Measurements from ENCODE around the gene CHRNA7. TPM values are rescaled to one million over a fixed set of nuclear protein-coding genes. Genes with fewer than 3 reads are reported as not detected.
"Not testable (repeated sequence)": the region's sequence is repeated elsewhere in the genome, so short reads cannot be mapped to it uniquely, and the experiment has no call there.

CHRNA7 gene
- total RNA-seq, 1 donor from 2014 or later: 1.5 TPM

DNA sequence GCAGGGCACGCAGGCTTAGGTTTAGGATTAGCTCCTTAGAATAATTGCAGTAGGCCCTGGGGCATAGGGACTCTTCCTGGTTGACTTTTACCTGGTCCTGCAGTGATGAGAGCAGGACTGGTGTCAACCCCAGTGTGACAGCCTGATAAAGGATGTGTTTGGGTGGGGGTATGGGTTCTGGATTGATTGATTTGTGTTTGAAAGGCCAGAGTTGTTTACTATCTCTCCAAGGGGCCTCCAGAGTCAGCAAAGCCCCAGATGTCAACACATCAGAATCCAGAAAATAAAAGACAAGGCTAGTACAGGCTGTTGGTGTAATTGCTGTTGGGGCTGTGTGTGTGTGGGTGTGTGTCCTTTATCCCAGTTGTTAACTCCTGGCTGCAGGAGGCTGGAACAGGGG is 122.3 kb downstream of the CHRNA7 start:
- Mint-ChIP-seq H3K27me3 (ENCODE audit: low read depth, unreplicated experiment) (peaks cover 13% of the 10 kb centered on the region), H3K27ac (ENCODE audit: unreplicated experiment) (no peak overlapping the region), H3K36me3 (ENCODE audit: low read depth, unreplicated experiment) (no peaks in the 10 kb centered on the region), H3K9me3 (ENCODE audit: unreplicated experiment) (no peaks in the 10 kb centered on the region), H3K4me1 (ENCODE audit: low read depth, unreplicated experiment) (no peaks in the 10 kb centered on the region), H3K4me3 (ENCODE audit: unreplicated experiment) (no peak overlapping the region)
- Histone ChIP-seq H3K4me3 (ENCODE audit: insufficient read depth, low read depth, low read length) (no peak overlapping the region), H3K4me1 (ENCODE audit: insufficient read depth, low read length) (no peaks in the 10 kb centered on the region), H2AFZ (ENCODE audit: low read depth, low read length) (no peak overlapping the region), H3K27me3 (ENCODE audit: insufficient read depth, low read length) (no peaks in the 10 kb centered on the region), H3K9me3 (ENCODE audit: insufficient read depth, low read depth, low read length) (no peaks in the 10 kb centered on the region), H3K9ac (ENCODE audit: low read length) (no peak overlapping the region), H3K4me2 (ENCODE audit: low read length) (no peak overlapping the region), H3K27ac (ENCODE audit: low read depth, low read length) (no peak overlapping the region), H4K20me1 (ENCODE audit: insufficient read depth, low read length) (no peaks in the 10 kb centered on the region), H3K79me2 (ENCODE audit: insufficient read depth, low read length) (no peaks in the 10 kb centered on the region), H3K36me3 (ENCODE audit: insufficient read depth, low read length) (no peaks in the 10 kb centered on the region)
- no peak for FAIRE-seq
- TF ChIP-seq CTCF (IDR thresholded peaks at IDR 0.05; ENCODE audit: insufficient read depth, low read depth, low read length): no peak
- TF ChIP-seq EZH2 (IDR thresholded peaks at IDR 0.05; ENCODE audit: insufficient read depth, low read length): no peak
- no peak for DNase-seq (ENCODE audit: low read depth)

- not testable (repeated sequence) for H3K36me3 Mint-ChIP-seq (ENCODE audit: low read depth, unreplicated experiment); H3K4me3 ChIP-seq (ENCODE audit: insufficient read depth, low read depth, low read length); H3K9me3 Mint-ChIP-seq (ENCODE audit: unreplicated experiment); FAIRE-seq; H3K9ac ChIP-seq (ENCODE audit: low read length); H3K27ac Mint-ChIP-seq (ENCODE audit: unreplicated experiment); H2AFZ ChIP-seq (ENCODE audit: low read depth, low read length); H3K4me3 Mint-ChIP-seq (ENCODE audit: unreplicated experiment); H3K4me1 Mint-ChIP-seq (ENCODE audit: low read depth, unreplicated experiment); H3K79me2 ChIP-seq (ENCODE audit: insufficient read depth, low read length); DNase-seq (ENCODE audit: low read depth); H3K4me1 ChIP-seq (ENCODE audit: insufficient read depth, low read length); H3K4me2 ChIP-seq (ENCODE audit: low read length); H4K20me1 ChIP-seq (ENCODE audit: insufficient read depth, low read length); H3K27ac ChIP-seq (ENCODE audit: low read depth, low read length); H3K9me3 ChIP-seq (ENCODE audit: insufficient read depth, low read depth, low read length); H3K27me3 ChIP-seq (ENCODE audit: insufficient read depth, low read length); H3K36me3 ChIP-seq (ENCODE audit: insufficient read depth, low read length)
- peaks cover 10% of the 10 kb centered on the region for H3K27me3 Mint-ChIP-seq (ENCODE audit: low read depth, unreplicated experiment)
Observed at GRCh38 chr15:32153868-32154623, 123.7 kb downstream of the CHRNA7 start.

GRCh38 chr15:32162143-32162542 is 131.8 kb downstream of the CHRNA7 start:
- not testable (repeated sequence) for H3K9me3 Mint-ChIP-seq (ENCODE audit: unreplicated experiment); H3K27me3 ChIP-seq (ENCODE audit: insufficient read depth, low read length); H3K27ac Mint-ChIP-seq (ENCODE audit: unreplicated experiment); H3K4me3 Mint-ChIP-seq (ENCODE audit: unreplicated experiment); H3K27me3 Mint-ChIP-seq (ENCODE audit: low read depth, unreplicated experiment); H3K79me2 ChIP-seq (ENCODE audit: insufficient read depth, low read length); H3K4me1 ChIP-seq (ENCODE audit: insufficient read depth, low read length); FAIRE-seq; H3K27ac ChIP-seq (ENCODE audit: low read depth, low read length); H3K36me3 ChIP-seq (ENCODE audit: insufficient read depth, low read length); H3K4me2 ChIP-seq (ENCODE audit: low read length); H3K4me1 Mint-ChIP-seq (ENCODE audit: low read depth, unreplicated experiment); H3K9me3 ChIP-seq (ENCODE audit: insufficient read depth, low read depth, low read length); H3K9ac ChIP-seq (ENCODE audit: low read length); H4K20me1 ChIP-seq (ENCODE audit: insufficient read depth, low read length); H3K36me3 Mint-ChIP-seq (ENCODE audit: low read depth, unreplicated experiment); H3K4me3 ChIP-seq (ENCODE audit: insufficient read depth, low read depth, low read length); DNase-seq (ENCODE audit: low read depth); H2AFZ ChIP-seq (ENCODE audit: low read depth, low read length)

GRCh38 chr15:32164065-32164464 is 133.8 kb downstream of the CHRNA7 start:
- not testable (repeated sequence) for H2AFZ ChIP-seq (ENCODE audit: low read depth, low read length); H3K4me1 Mint-ChIP-seq (ENCODE audit: low read depth, unreplicated experiment); H3K9me3 ChIP-seq (ENCODE audit: insufficient read depth, low read depth, low read length); H3K9ac ChIP-seq (ENCODE audit: low read length); DNase-seq (ENCODE audit: low read depth); H3K9me3 Mint-ChIP-seq (ENCODE audit: unreplicated experiment); H3K27me3 Mint-ChIP-seq (ENCODE audit: low read depth, unreplicated experiment); H4K20me1 ChIP-seq (ENCODE audit: insufficient read depth, low read length); H3K4me3 ChIP-seq (ENCODE audit: insufficient read depth, low read depth, low read length); H3K4me1 ChIP-seq (ENCODE audit: insufficient read depth, low read length); H3K27ac ChIP-seq (ENCODE audit: low read depth, low read length); H3K36me3 ChIP-seq (ENCODE audit: insufficient read depth, low read length); H3K79me2 ChIP-seq (ENCODE audit: insufficient read depth, low read length); H3K27ac Mint-ChIP-seq (ENCODE audit: unreplicated experiment); FAIRE-seq; H3K4me2 ChIP-seq (ENCODE audit: low read length); H3K36me3 Mint-ChIP-seq (ENCODE audit: low read depth, unreplicated experiment); H3K27me3 ChIP-seq (ENCODE audit: insufficient read depth, low read length); H3K4me3 Mint-ChIP-seq (ENCODE audit: unreplicated experiment)

DNA sequence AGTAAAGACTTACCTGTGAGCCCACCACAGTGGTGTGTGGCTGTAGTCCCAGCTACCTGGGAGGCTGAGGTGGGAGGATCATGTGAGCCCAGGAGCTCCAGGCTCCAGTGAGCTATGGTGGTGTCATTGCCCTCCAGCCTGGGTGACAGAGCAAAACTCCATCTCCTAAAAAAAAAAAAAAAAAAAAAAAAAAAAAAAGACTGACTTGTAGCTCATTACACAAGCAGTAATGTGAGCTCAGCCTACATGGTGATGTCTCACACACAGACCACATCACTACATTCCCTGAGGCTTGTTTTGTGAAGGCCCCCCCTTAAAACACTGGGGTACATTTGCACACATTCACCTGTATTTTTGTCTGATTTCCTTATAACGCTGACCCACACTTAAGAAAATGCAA is 134.4 kb downstream of the CHRNA7 start:
- not testable (repeated sequence) for H3K36me3 Mint-ChIP-seq (ENCODE audit: low read depth, unreplicated experiment); FAIRE-seq

More for the DNA sequence above, 134.4 kb downstream of the CHRNA7 start:
- not testable (repeated sequence) for H3K27ac ChIP-seq (ENCODE audit: low read depth, low read length); H2AFZ ChIP-seq (ENCODE audit: low read depth, low read length); H3K9me3 Mint-ChIP-seq (ENCODE audit: unreplicated experiment); H3K4me1 Mint-ChIP-seq (ENCODE audit: low read depth, unreplicated experiment); H3K27ac Mint-ChIP-seq (ENCODE audit: unreplicated experiment); H3K79me2 ChIP-seq (ENCODE audit: insufficient read depth, low read length); H3K4me3 ChIP-seq (ENCODE audit: insufficient read depth, low read depth, low read length); DNase-seq (ENCODE audit: low read depth); H3K4me3 Mint-ChIP-seq (ENCODE audit: unreplicated experiment); H3K9me3 ChIP-seq (ENCODE audit: insufficient read depth, low read depth, low read length); H3K27me3 ChIP-seq (ENCODE audit: insufficient read depth, low read length); H3K9ac ChIP-seq (ENCODE audit: low read length); H3K4me2 ChIP-seq (ENCODE audit: low read length); H4K20me1 ChIP-seq (ENCODE audit: insufficient read depth, low read length); H3K27me3 Mint-ChIP-seq (ENCODE audit: low read depth, unreplicated experiment); H3K4me1 ChIP-seq (ENCODE audit: insufficient read depth, low read length); H3K36me3 ChIP-seq (ENCODE audit: insufficient read depth, low read length)
